ENCODE results near the gene RBM34.
A peak's percentile ranks its signal among the peaks of the same experiment; 100 is the strongest.
"Not testable (repeated sequence)": the region's sequence is repeated elsewhere in the genome, so short reads cannot be mapped to it uniquely, and the experiment has no call there.

RBM34 gene

GRCh38 chr1:235160957-235161684, at the start of gene RBM34:
TSS of gene RBM34 (minus strand) at chr1:235161250. CDS start at chr1:235161226, 24 bp downstream.
- peak; percentile 95 for DNase-seq (ENCODE audit: low spot score)

- no peak for DNase-seq (ENCODE audit: low spot score)
Measured at GRCh38 chr1:235207209-235207565, 46.1 kb upstream of the RBM34 start.

- DNase-seq (ENCODE audit: low spot score) = no peak
Measured at GRCh38 chr1:235206533-235207208, 45.6 kb upstream of the RBM34 start.

GRCh38 chr1:235205687-235206086, 44.6 kb upstream of the RBM34 start:
- no peak for DNase-seq (ENCODE audit: low spot score)

GRCh38 chr1:235203428-235203827, 42.4 kb upstream of the RBM34 start:
- no peak for DNase-seq (ENCODE audit: low spot score)

- not testable (repeated sequence) for DNase-seq (ENCODE audit: low spot score)
Measured at GRCh38 chr1:235202447-235202846, 41.4 kb upstream of the RBM34 start.

- DNase-seq (ENCODE audit: low spot score) = peak; percentile 37
Measured at GRCh38 chr1:235199441-235199840, 38.4 kb upstream of the RBM34 start.

- DNase-seq (ENCODE audit: low spot score) = no peak
Measured at GRCh38 chr1:235190431-235190830, 29.4 kb upstream of the RBM34 start.

GRCh38 chr1:235187316-235187715, 26.3 kb upstream of the RBM34 start:
- no peak for DNase-seq (ENCODE audit: low spot score)

GRCh38 chr1:235181561-235182245, 20.7 kb upstream of the RBM34 start:
- no peak for DNase-seq (ENCODE audit: low spot score)

- no peak for DNase-seq (ENCODE audit: low spot score)
Measured at GRCh38 chr1:235180916-235181460, 19.9 kb upstream of the RBM34 start.

- DNase-seq (ENCODE audit: low spot score) = no peak
Measured at GRCh38 chr1:235176486-235176885, 15.4 kb upstream of the RBM34 start.

- no peak for DNase-seq (ENCODE audit: low spot score)
Measured at GRCh38 chr1:235169986-235170385, 8.9 kb upstream of the RBM34 start.

- DNase-seq (ENCODE audit: low spot score) = no peak
Measured at GRCh38 chr1:235168375-235168774, 7.3 kb upstream of the RBM34 start.

- no peak for DNase-seq (ENCODE audit: low spot score)
Measured at GRCh38 chr1:235161685-235162327, 756 bp upstream of the RBM34 start.

- peak; percentile 45 for DNase-seq (ENCODE audit: low spot score)
Measured at GRCh38 chr1:235160383-235160956, 580 bp downstream of the RBM34 start.

GRCh38 chr1:235159930-235160329, 1.1 kb downstream of the RBM34 start:
- DNase-seq (ENCODE audit: low spot score) = not testable (repeated sequence)

GRCh38 chr1:235159284-235159683, 1.8 kb downstream of the RBM34 start:
- not testable (repeated sequence) for DNase-seq (ENCODE audit: low spot score)

GRCh38 chr1:235158680-235159079, 2.4 kb downstream of the RBM34 start:
- DNase-seq (ENCODE audit: low spot score) = no peak

GRCh38 chr1:235157150-235157549, 3.9 kb downstream of the RBM34 start:
- DNase-seq (ENCODE audit: low spot score) = no peak

- no peak for DNase-seq (ENCODE audit: low spot score)
Measured at GRCh38 chr1:235156740-235157139, 4.3 kb downstream of the RBM34 start.

- DNase-seq (ENCODE audit: low spot score) = no peak
Measured at GRCh38 chr1:235156265-235156664, 4.8 kb downstream of the RBM34 start.

All from AG08395 (cell line).